HEK293T (cell line): ENCODE data around the gene GH1.

ENCODE experiments used
- BHLHE40 ChIP-seq: fragments of 450-650 bp; IDR thresholded peaks from 2 replicates; pipeline ENCODE4 v1.6.1; 2016; ENCODE audit warnings: mild to moderate bottlenecking, moderate library complexity, borderline replicate concordance
- HDGF ChIP-seq: fragments of 450-650 bp; IDR thresholded peaks from 2 replicates; pipeline ENCODE4 v1.6.1; 2017; ENCODE audit warnings: antibody characterized with exemption, borderline replicate concordance
- TARDBP ChIP-seq: fragments of 450-650 bp; IDR thresholded peaks from 2 replicates; pipeline ENCODE4 v1.6.1; 2016

DNA sequence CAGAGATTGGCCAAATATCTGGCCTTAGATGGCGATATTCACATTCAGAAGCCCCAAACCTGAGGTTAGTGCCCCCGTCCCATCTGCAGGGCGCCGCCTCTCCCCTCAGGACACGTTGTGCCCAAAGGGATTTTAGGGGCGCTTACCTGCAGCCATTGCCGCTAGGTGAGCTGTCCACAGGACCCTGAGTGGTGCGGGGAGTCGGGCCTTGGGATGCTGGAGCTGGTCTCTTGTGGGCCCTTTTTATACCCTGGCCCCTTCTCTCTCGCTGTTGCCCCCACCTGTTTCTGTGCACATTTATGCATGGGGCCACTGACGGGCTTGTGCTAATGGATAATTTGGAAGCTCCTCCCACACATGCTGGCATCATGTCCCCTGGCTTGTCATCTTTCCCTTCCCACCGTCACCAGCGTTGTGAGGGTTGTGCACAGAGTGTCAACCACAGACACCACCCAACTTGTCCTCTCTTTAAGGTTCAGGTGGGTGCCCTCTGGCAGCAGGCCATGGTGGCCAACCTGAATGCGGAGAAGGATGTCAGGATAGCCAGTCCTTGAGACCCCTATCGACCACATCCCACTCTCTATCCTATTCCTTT lies 7.5 kb downstream of the GH1 start, which contains the start of gene CSHL1:
- TF ChIP-seq HDGF (no peak), BHLHE40 (no peak), TARDBP (no peak)
